Right atrium auricular region (tissue), 2 donors: ENCODE results near the gene WNT2. TPM values are rescaled to one million over a fixed set of nuclear protein-coding genes. Genes with fewer than 3 reads are reported as not detected.

Source experiments
- total RNA-seq, 2 donors: library from RNA; depleted of rRNA; stranded (reverse); fragments of >200 nt; gene quantifications; one replicate each; pipeline ENCODE4 v1.1.0, GENCODE V29; 2016

Gene WNT2
- total RNA-seq, 2 donors from 2014 or later, result 0.19 to 6.5 TPM

Other genes with a start within 250 kb of the WNT2 start
- gene ASZ1, start 104.4 kb upstream of the WNT2 start, total RNA-seq, result not detected
- gene CFTR, start 157.0 kb upstream of the WNT2 start, total RNA-seq, result 1 to 10 TPM in 1 of 2 donors, under 1 TPM in 1; 0.67 to 1.3 TPM